Activated CD4-positive, alpha-beta T cell treated with anti-CD3 and anti-CD28 coated beads, Interleukin-2, amount 50 U/mL, for 4 hours (primary cell): ENCODE results near the gene MUC12.
"Not testable (repeated sequence)": the region's sequence is repeated elsewhere in the genome, so short reads cannot be mapped to it uniquely, and the experiment has no call there.

Experiments used
- DNase-seq, 2 experiments: peaks; one replicate each; pipeline ENCODE4 v3.0.0-alpha.2; 2020

Gene MUC12

DNA sequence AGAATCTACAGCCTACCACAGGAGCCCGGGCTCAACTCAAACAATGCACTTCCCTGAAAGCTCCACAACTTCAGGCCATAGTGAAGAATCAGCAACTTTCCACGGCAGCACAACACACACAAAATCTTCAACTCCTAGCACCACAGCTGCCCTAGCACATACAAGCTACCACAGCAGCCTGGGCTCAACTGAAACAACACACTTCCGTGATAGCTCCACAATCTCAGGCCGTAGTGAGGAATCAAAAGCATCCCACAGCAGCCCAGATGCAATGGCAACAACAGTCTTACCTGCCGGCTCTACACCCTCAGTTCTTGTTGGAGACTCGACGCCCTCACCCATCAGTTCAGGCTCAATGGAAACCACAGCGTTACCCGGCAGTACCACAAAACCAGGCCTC is 22.3 kb downstream of the MUC12 start:
- no peak for DNase-seq

DNA sequence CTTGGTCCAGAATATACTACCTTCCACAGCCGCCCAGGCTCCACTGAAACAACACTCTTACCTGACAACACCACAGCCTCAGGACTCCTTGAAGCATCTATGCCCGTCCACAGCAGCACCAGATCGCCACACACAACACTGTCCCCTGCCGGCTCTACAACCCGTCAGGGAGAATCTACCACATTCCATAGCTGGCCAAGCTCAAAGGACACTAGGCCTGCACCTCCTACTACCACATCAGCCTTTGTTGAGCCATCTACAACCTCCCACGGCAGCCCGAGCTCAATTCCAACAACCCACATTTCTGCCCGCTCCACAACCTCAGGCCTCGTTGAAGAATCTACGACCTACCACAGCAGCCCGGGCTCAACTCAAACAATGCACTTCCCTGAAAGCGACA is 22.9 kb downstream of the MUC12 start:
- DNase-seq: not testable (repeated sequence)

DNA sequence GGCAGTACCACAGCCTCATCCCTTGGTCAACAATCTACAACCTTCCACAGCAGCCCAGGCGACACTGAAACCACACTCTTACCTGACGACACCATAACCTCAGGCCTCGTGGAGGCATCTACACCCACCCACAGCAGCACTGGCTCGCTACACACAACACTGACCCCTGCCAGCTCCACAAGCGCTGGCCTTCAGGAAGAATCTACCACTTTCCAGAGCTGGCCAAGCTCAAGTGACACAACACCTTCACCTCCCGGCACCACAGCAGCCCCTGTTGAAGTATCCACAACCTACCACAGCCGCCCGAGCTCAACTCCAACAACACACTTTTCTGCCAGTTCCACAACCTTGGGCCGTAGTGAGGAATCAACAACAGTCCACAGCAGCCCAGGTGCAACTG is 25.3 kb downstream of the MUC12 start:
- not testable (repeated sequence) for DNase-seq

DNA sequence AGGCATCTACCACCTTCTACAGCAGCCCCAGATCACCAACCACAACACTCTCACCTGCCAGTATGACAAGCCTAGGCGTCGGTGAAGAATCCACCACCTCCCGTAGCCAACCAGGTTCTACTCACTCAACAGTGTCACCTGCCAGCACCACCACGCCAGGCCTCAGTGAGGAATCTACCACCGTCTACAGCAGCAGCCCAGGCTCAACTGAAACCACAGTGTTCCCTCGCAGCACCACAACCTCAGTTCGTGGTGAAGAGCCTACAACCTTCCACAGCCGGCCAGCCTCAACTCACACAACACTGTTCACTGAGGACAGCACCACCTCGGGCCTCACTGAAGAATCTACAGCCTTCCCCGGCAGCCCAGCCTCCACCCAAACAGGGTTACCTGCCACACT is 29.2 kb downstream of the MUC12 start:
- DNase-seq: not testable (repeated sequence)

DNA sequence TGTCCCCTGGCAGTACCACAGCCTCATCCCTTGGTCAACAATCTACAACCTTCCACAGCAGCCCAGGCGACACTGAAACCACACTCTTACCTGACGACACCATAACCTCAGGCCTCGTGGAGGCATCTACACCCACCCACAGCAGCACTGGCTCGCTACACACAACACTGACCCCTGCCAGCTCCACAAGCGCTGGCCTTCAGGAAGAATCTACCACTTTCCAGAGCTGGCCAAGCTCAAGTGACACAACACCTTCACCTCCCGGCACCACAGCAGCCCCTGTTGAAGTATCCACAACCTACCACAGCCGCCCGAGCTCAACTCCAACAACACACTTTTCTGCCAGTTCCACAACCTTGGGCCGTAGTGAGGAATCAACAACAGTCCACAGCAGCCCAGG is 30.0 kb downstream of the MUC12 start:
- not testable (repeated sequence) for DNase-seq

DNA sequence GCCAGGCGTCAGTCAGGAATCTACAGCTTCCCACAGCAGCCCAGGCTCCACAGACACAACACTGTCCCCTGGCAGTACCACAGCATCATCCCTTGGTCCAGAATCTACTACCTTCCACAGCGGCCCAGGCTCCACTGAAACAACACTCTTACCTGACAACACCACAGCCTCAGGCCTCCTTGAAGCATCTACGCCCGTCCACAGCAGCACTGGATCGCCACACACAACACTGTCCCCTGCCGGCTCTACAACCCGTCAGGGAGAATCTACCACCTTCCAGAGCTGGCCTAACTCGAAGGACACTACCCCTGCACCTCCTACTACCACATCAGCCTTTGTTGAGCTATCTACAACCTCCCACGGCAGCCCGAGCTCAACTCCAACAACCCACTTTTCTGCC is 30.7 kb downstream of the MUC12 start:
- not testable (repeated sequence) for DNase-seq

DNA sequence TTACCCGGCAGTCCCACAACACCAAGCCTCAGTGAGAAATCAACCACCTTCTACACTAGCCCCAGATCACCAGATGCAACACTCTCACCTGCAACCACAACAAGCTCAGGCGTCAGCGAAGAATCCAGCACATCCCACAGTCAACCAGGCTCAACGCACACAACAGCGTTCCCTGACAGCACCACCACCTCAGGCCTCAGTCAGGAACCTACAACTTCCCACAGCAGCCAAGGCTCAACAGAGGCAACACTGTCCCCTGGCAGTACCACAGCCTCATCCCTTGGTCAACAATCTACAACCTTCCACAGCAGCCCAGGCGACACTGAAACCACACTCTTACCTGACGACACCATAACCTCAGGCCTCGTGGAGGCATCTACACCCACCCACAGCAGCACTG is 33.0 kb downstream of the MUC12 start:
- not testable (repeated sequence) for DNase-seq

DNA sequence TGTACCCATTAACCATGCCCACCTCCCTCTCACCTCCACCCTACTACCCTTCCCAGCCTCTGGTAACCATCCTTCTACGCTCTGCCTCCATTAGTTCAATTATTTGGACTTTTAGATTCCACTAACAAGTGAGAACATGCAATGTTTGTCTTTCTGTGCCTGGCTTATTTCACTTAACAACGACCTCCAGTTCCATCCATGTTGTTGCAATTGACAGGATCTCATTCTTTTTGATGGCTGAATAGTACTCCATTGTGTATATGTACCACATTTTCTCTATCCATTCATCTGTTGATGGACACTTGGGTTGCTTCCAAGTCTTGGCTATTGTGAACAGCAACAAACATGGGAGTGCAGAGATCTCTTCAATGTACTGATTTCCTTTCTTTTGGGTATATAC is 38.0 kb downstream of the MUC12 start:
- not testable (repeated sequence) for DNase-seq

DNA sequence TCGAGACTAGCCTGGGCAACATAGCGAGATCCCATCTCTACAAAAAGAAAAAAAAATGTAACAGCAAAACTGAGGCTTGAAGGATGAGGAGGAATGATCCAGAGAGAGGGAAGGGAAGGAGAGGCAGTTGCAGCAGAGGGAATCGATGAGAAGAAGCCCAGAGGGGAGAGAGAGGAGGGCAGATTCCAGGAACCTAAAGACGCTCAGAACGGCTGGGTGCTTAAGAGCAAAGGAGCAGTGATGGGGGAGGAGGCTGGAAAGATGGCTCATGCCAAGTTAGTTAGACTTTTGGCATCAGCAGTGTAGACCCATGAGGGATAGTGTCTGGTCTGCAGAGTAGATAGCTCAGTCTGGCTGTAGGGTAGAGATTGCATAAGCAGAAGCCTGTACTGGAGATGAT is 40.3 kb downstream of the MUC12 start:
- no peak for DNase-seq

DNA sequence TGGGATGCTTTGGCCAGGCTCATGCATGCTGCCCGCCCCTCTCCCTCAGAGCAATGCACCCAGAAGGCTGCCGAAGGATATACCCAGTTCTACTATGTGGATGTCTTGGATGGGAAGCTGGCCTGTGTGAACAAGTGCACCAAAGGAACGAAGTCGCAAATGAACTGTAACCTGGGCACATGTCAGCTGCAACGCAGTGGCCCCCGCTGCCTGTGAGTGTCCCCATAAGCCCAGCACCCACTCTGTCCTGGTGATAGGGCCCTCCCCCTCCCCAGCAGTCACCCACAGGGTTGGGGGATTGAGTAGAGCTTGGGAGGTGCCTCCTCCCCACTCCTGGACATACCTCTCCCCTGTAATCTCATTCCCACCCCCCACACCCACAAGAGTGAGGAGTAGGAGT is 43.6 kb downstream of the MUC12 start:
- no peak for DNase-seq

DNA sequence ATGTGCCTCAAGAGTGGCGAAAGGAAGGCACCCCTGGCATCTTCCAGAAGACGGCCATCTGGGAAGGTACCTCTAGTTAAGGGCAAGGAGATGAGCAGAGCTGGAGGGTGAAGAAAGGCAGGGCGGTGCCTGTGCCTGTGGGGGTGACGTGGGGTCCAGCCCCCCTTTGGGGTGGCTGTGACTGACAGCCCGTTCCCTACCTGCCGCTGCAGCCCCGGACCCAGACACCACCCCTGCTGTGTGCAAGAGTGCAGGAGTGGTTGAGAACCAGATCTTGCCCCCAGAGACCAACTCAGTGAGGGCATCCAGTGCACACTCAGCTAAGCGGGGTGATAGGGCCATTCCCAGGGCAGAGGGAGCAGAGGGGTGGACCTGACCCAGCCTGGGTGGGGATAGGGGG is 46.3 kb downstream of the MUC12 start:
- no peak for DNase-seq

DNA sequence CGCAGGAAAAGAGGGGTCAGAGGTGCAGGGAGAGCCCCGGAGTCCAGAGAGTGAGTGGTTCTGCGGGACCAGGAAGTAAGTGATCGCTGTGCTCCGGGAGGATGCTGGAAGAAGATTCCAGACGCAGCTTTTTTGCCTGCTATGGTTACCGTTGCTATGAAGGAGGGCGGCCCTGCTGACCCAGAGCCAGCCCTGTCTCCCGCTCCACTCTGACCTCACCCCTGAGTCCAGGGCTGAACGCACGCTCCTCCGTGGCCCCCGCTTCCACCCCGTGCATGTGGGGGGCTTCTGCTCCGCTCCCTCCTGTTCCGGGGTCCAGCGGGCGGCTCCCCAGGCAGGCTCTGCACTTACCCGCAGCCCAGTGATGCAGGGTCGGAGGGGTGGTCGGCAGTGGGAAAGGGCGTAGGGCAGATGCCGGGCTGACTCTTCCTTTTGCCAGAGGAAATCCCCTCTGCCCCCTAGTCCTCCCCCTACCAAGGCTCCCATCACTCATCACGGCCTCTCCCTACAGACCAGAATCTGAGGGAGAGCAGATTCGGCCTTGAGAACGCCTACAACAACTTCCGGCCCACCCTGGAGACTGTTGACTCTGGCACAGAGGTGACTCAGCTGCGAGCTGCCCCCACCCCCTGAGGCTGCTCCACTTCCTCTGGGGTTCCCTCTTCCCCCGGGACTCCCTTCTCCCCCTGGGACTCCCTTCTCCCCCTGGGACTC is 47.9 kb downstream of the MUC12 start:
- peak; percentile 54 to 56 for DNase-seq

DNA sequence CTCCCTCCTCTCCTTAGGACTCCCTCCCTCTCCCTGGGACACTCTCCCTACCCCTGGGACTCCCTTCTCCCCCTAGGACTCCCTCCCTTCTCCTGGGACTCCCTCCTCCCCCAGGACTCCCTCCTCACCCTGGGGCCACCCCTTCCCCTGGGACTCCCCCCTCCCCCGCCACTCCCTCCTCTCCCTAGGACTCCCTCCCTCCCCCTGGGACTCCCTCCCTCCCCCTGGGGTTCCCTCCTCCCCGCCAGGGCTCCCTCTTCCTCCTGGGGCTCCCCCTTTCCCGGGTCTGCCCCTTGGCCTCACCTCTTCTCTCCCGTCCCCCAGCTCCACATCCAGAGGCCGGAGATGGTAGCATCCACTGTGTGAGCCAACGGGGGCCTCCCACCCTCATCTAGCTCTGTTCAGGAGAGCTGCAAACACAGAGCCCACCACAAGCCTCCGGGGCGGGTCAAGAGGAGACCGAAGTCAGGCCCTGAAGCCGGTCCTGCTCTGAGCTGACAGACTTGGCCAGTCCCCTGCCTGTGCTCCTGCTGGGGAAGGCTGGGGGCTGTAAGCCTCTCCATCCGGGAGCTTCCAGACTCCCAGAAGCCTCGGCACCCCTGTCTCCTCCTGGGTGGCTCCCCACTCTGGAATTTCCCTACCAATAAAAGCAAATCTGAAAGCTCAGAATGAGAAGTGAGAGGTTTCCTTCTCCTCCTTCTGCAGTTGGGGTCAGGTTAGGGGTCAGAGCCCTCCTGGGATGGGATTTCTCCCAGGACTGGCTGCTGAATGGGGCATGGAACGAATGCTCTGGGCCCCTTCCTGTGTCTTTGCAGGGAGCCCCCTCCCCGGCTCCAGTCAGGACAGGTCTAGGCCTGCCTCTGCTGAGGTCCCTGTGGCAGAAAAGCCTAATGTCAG is 49.2 kb downstream of the MUC12 start:
- DNase-seq: no peak

DNA sequence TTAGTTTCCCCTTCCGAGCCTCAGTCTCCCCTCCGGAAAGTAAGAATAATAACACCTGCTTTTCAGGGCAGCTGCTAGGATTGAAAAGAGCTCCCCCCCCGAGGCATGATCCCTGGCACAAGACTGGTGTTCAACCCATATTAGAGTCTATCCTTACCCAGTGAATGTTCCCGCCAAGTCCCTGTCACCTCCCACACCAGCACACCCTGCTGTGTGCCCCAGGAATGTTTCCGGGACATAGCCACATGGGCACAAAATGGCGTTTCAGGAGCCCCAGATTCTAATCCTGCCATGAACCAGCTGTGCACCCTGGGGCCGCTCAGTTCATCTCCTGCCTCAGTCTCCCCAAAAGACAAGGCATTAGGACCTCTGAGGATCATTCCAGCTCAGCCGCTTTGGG is 51.1 kb downstream of the MUC12 start:
- DNase-seq: no peak

DNA sequence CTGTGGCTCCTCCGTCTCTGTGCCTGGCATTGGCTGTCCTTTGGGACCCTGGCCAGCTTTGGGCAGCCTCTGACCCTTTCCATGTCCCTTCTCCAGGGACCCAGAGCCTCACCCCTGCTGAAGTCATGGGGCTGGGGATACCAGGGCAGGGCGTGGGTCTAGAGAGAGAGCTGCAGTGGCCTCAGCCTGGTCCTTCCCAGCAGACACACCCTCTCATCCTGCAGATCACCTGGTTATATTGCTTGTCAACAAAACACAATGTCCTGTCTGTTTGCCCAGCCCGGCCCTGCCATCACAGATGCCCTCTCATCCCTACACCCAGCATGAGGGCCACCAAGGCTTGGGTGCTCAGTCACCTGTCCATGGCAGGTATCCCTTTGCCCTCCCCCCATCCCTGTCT is 52.3 kb downstream of the MUC12 start:
- no peak for DNase-seq

DNA sequence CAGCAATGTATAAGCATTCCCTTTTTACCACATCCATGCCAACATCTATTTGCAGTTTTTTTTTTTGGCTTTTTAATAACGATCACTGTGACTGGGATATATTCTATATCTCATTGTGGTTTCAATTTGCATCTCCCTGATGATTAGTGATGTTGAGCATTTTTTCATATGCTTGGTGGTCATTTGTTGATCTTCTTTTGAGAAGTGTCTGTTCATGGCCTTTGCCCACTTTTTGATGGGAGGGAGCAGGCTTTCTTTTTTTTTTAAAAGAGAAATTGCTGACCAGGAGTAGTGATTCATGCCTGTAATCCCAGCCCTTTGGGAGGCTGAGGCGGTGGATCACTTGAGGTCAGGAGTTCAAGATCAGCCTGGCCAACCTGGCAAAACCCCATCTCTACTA is 54.5 kb downstream of the MUC12 start:
- DNase-seq: no peak

DNA sequence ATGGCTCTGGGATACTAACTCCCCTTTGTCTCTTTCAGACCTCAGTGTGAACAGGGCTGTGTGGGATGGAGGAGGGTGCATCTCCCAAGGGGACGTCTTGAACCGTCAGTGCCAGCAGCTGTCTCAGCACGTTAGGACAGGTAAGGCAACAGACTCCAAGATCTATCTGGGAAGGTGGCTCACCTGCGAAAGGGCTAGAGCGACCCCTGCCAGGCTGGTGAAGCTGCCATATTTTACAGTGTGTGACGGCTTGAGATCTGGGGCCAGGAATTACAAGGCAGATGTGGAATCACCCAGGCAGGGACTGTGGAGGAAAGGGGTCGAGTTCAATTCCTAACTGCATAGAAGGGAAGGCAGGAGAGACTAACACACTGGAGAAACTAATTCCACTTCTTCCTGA is 61.7 kb downstream of the MUC12 start:
- DNase-seq: no peak

DNA sequence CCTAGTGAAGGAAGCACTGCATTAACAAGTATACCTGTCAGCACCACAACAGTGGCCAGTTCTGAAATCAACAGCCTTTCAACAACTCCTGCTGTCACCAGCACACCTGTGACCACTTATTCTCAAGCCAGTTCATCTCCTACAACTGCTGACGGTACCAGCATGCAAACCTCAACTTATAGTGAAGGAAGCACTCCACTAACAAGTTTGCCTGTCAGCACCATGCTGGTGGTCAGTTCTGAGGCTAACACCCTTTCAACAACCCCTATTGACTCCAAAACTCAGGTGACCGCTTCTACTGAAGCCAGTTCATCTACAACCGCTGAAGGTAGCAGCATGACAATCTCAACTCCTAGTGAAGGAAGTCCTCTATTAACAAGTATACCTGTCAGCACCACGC is 66.6 kb downstream of the MUC12 start:
- no peak for DNase-seq

DNA sequence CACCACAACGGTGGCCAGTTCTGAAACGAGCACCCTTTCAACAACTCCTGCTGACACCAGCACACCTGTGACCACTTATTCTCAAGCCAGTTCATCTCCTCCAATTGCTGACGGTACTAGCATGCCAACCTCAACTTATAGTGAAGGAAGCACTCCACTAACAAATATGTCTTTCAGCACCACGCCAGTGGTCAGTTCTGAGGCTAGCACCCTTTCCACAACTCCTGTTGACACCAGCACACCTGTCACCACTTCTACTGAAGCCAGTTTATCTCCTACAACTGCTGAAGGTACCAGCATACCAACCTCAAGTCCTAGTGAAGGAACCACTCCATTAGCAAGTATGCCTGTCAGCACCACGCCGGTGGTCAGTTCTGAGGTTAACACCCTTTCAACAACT is 71.9 kb downstream of the MUC12 start:
- DNase-seq: not testable (repeated sequence)

DNA sequence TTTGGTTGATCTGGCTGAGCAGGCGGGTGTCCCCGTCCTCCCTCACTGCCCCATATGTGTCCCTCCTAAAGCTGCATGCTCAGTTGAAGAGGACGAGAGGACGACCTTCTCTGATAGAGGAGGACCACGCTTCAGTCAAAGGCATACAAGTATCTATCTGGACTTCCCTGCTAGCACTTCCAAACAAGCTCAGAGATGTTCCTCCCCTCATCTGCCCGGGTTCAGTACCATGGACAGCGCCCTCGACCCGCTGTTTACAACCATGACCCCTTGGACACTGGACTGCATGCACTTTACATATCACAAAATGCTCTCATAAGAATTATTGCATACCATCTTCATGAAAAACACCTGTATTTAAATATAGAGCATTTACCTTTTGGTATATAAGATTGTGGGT is 89.0 kb downstream of the MUC12 start:
- DNase-seq: peak; percentile 7 to 17

DNA sequence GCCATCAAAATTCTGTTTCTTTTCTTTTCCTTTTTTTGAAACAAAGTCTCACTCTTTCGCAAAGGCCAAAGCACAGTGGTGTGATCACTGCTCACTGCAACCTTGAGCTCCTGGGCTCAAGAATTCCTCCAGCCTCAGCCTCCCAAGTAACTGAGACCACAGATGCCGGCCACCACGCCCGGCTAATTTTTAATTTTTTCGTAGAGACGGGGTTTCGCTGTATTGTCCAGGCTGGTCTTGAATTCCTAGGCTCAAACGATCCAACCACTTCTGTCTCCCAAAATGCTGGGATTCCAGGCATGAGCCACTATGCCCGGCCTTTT is 90.2 kb downstream of the MUC12 start:
- DNase-seq: no peak

DNA sequence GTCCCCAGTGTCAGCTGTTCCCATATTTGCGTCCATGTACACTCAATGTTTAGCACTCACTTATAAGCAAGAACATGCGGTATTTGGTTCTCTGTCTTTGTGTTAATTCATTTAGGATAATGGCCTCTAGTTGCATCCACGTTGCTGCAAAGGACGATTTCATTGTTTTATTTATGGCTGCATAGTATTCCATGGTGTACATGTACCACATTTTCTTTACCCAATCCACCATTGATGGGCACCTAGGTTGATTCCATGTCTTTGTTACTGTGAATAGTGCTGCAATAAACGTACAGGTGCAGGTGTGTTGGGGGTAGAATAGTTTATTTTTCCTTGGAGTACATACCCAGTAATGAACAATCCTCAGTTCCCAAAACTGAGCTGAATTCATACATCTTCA is 91.6 kb downstream of the MUC12 start:
- DNase-seq: no peak

DNA sequence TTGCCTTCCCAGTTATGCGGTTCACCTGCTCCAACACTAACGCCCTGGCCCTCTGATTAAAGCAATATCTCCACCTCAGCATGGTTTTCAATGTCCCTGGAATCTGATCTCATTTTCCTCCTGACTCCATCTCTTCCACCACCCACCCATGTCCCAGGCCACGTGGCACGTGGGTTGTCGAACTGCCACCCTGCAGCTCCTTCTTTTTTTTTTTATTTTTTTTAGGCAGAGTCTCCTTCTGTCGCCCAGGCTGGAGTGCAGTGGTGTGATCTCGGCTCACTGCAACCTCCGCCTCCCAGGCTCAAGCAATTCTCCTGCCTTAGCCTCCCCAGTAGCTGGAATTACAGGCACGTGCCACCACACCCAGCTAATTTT is 94.8 kb downstream of the MUC12 start:
- DNase-seq: not testable (repeated sequence)

DNA sequence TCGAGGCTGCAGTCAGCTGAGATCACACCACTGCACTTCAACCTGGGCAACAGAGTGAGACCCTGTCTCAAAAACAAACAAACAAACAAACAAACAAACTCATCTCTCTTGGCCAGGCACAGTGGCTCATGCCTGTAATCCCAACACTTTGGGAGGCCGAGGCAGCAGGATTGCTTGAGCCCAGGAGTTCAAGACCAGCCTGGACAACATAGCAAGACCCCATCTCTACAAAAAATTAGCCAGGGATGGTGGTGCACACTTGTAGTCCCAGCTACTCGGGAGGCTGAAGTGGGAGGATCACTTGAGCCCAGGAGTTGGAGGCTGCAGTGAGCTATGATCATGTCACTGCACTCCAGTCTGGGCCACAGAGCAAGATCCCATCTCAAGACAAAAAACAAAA is 95.8 kb downstream of the MUC12 start:
- not testable (repeated sequence) for DNase-seq
